HG02588 (cell line): ENCODE data around the gene KIF12.
"Not testable (repeated sequence)": the region's sequence is repeated elsewhere in the genome, so short reads cannot be mapped to it uniquely, and the experiment has no call there.

ENCODE experiments used
- ATAC-seq: cut with Tn5 transposase; IDR thresholded peaks from one replicate; pipeline ENCODE4 v1.9.1; 2021; ENCODE audit warnings: mild to moderate bottlenecking, moderate library complexity; ENCODE audit not compliant: unreplicated experiment

The KIF12 gene

GRCh38 chr9:114098936-114099668, at the start of gene KIF12:
Gene KIF12 (minus strand): TSS chr9:114099292. CDS start chr9:114099276, 16 bp downstream.
- ATAC-seq, result no peak

DNA sequence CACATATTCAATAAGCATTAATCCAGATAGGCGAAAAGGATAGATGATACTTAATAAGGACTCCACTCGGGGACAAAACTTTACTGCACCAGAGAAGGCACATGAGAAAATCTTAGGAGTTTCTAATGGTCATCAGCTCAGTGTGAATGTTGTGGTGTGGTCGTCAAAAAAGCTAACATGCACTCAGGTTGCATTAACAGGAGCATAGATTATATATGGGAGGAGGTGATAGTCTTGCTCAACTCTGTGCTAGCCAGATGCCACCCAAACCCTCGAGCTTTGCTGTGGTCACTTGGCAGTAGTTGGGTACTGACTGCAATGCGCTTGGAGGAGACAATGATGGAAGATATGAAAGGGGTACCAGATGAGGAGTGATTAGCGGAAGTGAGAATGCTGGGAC, 47.6 kb upstream of the KIF12 start:
- ATAC-seq, result no peak

GRCh38 chr9:114143234-114143633, 44.1 kb upstream of the KIF12 start:
- ATAC-seq, result no peak

DNA sequence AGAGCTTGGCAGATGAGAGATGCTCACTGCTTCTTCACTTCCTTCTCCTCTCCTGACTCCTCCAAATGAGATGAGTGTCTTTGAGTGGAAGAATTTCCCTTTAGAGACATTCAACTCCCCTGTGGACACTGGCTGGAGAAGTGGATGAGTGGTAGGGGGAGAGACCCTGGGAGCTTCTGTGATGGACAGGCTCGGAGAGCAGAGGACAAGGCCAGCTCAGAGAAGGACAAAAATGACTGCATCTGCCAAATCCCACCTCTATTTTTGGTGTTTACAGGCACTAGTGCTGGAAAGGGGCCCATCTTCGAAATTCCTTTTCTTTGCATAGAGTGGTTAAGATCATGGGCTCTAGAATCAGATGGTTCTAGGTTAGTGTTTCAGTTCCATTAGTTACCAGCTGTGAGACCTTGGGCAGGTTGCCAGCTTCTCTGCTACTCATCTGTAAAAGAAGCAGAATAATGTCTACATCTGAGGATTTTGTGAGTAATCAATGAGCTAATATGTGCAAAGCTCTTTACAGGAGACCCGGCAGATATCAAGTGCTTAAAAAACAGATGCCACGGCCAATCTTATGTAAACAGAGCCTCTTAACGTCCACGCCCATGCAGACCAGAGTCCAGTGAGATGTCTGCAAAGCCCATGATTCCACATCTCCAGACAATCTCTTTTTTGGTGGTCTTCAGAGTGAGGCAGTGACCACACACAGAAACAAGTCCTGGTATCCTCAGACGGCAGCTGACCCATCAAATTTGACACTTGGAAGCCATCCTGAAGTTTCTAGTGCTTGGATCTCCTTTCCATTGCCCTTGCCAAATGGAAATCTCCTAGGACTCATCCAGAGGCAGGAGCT, 42.7 kb upstream of the KIF12 start:
- ATAC-seq, result no peak

DNA sequence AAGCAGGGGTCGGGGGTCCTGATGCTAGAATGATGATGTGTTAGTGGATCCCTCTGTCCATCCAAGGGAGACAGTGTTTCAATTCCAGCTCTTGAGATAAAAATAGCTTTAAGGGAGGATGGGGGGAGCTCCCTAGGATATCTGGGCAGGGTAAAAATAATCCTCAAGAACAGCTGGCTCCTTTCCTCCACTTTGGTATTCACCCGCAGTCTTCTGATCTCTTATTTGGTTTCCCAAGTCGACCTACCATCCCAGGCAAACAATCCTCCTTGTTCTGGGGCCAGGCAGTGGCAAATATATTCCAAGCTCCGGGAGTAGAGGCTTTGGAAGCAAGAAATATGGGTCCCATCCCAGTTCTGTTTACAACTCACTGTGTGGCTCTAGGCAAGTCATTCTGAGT, 41.8 kb upstream of the KIF12 start:
- no peak for ATAC-seq

DNA sequence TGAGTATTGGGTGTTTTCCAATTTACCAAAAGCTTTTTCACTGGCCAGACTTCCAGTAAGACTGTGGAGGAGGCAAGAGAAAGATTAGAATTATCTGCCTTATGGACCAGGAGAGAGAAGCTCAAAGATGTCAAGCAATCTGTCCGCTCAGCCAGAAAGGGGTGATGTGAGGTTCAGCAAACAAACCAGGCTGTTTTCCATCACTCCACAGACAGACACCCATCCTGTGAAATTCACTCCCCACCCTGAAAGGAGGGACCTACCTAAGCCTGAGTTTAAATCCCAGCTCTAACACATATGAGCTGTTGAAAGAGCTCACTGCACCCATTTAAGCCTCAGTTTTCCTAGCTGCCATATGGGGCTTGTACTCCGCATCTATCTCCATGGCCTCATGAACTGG, 41.3 kb upstream of the KIF12 start:
- ATAC-seq, result no peak

GRCh38 chr9:114139071-114139470, 40.0 kb upstream of the KIF12 start:
- no peak for ATAC-seq

DNA sequence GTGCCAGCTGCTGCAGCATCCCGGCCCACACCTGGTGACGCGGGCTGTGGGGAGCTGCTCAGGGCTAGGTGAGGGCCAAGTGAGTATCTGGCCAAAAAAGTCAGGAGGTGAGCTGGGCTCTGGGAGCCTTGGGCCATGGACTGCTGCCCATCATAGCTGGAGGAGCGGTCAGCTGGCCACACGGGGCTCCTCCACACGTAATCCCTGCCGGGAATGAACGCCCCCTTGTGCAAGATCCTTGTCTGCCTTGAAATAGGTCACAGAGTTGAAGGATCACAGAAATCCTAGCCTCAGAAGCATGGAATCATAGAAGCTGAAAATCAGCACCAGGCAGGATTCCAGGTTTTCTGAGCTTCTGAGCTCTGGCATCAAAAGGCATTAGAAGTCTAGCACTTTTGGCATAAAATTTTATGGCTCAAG, 39.5 kb upstream of the KIF12 start:
- no peak for ATAC-seq

DNA sequence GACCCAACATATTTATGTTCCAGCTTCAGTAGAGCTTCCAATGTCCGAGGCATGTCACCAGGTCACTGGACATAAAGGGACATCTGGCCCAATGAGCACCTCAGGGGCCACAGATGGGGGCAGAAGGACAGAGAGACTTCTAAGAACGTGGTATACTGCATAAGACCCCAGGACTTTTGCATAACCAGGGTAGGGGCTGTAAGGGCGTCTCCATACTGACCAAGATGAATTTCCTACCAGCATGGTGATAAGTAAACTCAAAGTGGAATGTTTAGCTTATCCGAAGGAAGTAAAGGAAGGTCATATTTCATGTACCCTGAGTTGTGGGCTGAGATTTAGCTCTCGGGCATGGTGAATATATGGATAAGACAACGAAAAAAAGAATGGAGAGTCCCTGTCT, 38.7 kb upstream of the KIF12 start:
- no peak for ATAC-seq

DNA sequence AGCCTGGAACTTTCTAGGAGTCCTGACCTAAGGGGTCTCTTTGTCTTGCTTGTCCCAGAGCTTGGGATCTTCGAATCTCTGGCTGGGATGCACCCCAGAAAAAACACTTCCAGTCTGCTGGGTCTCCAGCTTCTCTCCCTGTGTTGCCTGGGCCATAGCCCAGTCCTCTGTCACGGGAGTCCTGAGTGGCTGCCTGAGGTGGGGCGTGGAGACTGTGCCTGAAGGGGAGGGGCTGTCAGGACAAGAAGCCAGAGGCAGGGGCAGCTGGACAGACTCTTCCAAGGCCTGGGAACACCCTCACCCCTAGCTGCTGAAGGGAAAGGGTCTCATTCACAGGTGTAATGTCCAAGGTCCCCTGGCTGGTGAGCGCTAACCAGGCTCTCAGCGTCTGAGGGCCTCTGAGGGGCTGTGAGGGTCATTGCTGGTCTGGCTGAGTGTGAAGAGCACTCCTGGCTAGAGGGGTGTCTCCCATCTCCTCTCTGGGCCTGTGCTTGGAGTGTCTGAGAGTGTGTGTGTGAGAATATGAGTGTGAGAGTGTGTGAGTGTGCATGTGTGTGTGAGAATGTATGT, 35.8 kb upstream of the KIF12 start:
- ATAC-seq, result no peak

GRCh38 chr9:114132550-114132918, 33.4 kb upstream of the KIF12 start:
- ATAC-seq, result no peak

GRCh38 chr9:114131808-114132549, 32.9 kb upstream of the KIF12 start:
- no peak for ATAC-seq

DNA sequence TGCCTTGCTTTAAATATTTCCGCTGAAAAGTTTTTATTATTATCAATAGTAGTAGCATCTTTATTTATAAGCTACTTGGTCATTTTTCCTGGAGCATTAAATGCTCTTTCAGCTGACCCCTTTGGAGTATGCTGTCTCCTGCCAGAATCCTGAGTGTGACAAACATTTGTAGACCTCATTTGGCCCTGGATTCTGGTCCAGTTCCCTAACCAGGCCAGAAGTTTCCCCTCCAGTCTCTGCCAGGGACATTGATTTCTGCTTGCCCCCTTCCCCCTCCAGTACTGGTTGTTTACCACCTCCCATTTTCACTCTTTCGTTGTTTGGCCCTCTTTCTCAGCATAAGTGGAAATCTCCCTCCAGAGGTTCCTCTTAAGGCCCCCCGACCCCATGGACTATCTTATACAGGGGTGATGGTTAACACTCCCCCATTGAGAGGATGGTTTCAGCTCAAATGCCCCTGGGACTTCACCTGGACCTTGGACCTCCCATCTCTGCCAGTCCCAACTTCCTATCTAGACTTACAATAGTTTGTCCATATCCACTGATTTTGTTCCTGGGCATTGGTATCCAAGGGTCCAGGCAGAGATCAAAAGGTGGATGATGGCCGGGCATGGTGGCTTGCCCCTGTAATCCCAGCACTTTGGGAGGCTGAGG, 31.7 kb upstream of the KIF12 start:
- ATAC-seq, result no peak

GRCh38 chr9:114130141-114130540, 31.0 kb upstream of the KIF12 start:
- ATAC-seq, result no peak

DNA sequence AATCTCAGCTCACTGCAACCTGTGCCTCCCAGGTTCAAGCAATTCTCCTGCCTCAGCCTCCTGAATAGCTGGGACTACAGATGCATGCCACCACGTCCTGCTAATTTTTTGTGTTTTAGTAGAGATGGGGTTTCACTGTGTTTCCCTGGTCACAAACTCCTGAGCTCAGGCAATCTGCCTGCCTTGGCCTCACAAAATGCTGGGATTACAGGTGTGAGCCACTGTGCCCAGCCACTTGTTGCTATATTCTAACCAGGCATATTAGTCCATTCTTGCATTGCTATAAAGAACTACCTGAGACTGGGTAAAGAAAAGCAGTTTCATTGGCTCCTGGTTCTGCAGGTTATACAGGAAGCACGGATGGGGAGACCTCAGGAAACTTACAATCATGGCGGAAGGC, 29.7 kb upstream of the KIF12 start:
- ATAC-seq, result not testable (repeated sequence)

GRCh38 chr9:114126247-114127060, 27.4 kb upstream of the KIF12 start:
- ATAC-seq, result no peak

GRCh38 chr9:114125476-114126013, 26.5 kb upstream of the KIF12 start:
- ATAC-seq, result no peak

DNA sequence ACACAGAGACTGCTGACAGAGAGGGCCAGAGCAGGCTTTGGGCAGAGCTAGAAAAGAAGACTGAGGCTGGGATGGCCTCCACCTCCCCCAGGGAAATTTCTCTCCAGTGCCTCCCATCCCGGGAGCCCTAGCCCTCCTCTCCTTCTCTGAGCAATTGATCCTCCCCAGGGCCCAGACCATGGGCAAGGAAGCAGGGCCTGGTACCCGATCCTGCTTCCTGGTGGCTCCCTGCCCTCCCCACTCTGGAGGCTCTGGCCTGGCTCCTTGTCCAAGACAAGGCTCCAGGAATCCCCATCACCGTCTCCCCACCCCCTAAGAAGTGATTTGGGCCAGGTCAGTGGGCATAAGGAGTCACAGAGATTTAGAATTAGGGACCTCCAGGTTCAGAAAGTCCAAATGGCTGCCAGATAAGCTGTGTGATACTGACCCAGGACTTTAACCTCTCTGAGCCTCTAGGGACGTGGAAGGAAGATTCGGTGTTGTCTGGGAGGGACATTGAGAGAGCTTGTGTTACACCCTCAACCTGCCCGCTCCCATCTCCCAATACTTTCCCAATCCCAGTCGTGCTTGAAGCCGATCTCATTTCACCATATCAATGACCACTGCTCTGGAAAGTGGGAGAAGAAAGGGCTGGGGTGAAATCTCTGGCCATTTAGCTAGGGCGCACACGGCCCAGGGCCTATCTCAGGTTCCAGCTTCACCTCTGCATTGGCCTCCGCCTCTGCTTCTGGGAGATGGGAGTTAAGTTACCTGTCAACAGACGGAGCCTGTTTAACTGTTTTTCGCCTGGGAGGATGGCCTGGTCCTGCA, 25.8 kb upstream of the KIF12 start:
- ATAC-seq, result no peak

DNA sequence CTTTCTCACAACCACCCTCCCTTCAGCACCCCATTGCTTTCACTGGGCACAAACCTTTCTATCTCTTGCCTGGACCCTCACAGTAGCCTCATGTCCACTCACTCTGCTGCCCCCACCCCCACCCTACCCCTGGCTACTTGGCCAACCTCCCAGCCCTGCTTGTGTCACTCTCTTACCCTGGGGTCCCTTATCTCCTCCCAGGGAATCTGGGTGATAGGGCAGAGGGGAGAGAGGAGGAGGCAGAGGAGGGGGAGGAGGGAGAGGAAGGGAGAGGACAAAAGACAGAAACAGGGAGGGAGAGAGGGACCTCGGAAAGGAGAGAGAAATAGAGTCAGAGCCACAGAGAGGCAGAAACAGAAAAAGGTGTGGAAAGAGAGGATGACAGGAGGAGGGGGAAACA, 25.0 kb upstream of the KIF12 start:
- no peak for ATAC-seq
